ENCODE results near the gene HMGA1.

The HMGA1 gene

GRCh38 chr6:34236443-34237315, at the start of gene HMGA1:
TSS of gene HMGA1 (plus strand) at chr6:34236873. CDS start at chr6:34240781, 3,908 bp downstream.
- DNase-seq (ENCODE audit: low read depth in 2 of 2, low spot score in 1 of 2) = peak; percentile 79 to 84

GRCh38 chr6:34189806-34190503, 46.7 kb upstream of the HMGA1 start:
- peak in 1 of 2 donors; percentile 22 for DNase-seq (ENCODE audit: low read depth in 2 of 2, low spot score in 1 of 2)

- no peak for DNase-seq (ENCODE audit: low read depth in 2 of 2, low spot score in 1 of 2)
These were observed 46.1 kb upstream of the HMGA1 start for GRCh38 chr6:34190504-34191122.

GRCh38 chr6:34194772-34195171, 41.9 kb upstream of the HMGA1 start:
- no peak for DNase-seq (ENCODE audit: low read depth in 2 of 2, low spot score in 1 of 2)

- DNase-seq (ENCODE audit: low read depth in 2 of 2, low spot score in 1 of 2) = no peak
These were observed 41.0 kb upstream of the HMGA1 start for GRCh38 chr6:34195726-34196115.

- DNase-seq (ENCODE audit: low read depth in 2 of 2, low spot score in 1 of 2) = peak; percentile 80 to 84
These were observed 40.4 kb upstream of the HMGA1 start for GRCh38 chr6:34196116-34196832.

GRCh38 chr6:34196833-34197195, 39.9 kb upstream of the HMGA1 start:
- DNase-seq (ENCODE audit: low read depth in 2 of 2, low spot score in 1 of 2) = no peak

- no peak for DNase-seq (ENCODE audit: low read depth in 2 of 2, low spot score in 1 of 2)
These were observed 36.2 kb upstream of the HMGA1 start for GRCh38 chr6:34200340-34200971.

GRCh38 chr6:34201455-34202107, 35.1 kb upstream of the HMGA1 start:
- DNase-seq (ENCODE audit: low read depth in 2 of 2, low spot score in 1 of 2) = no peak

- no peak for DNase-seq (ENCODE audit: low read depth in 2 of 2, low spot score in 1 of 2)
These were observed 34.1 kb upstream of the HMGA1 start for GRCh38 chr6:34202329-34203201.

GRCh38 chr6:34204693-34205092, 32.0 kb upstream of the HMGA1 start:
- no peak for DNase-seq (ENCODE audit: low read depth in 2 of 2, low spot score in 1 of 2)

- no peak for DNase-seq (ENCODE audit: low read depth in 2 of 2, low spot score in 1 of 2)
These were observed 31.2 kb upstream of the HMGA1 start for GRCh38 chr6:34205466-34205865.

GRCh38 chr6:34205916-34206315, 30.8 kb upstream of the HMGA1 start:
- DNase-seq (ENCODE audit: low read depth in 2 of 2, low spot score in 1 of 2) = no peak

- DNase-seq (ENCODE audit: low read depth in 2 of 2, low spot score in 1 of 2) = no peak
These were observed 29.9 kb upstream of the HMGA1 start for GRCh38 chr6:34206726-34207125.

GRCh38 chr6:34207695-34208443, 28.8 kb upstream of the HMGA1 start:
- no peak for DNase-seq (ENCODE audit: low read depth in 2 of 2, low spot score in 1 of 2)

GRCh38 chr6:34213772-34214171, 22.9 kb upstream of the HMGA1 start:
- no peak for DNase-seq (ENCODE audit: low read depth in 2 of 2, low spot score in 1 of 2)

- no peak for DNase-seq (ENCODE audit: low read depth in 2 of 2, low spot score in 1 of 2)
These were observed 18.0 kb upstream of the HMGA1 start for GRCh38 chr6:34218691-34219090.

GRCh38 chr6:34223381-34223955, 13.2 kb upstream of the HMGA1 start:
- DNase-seq (ENCODE audit: low read depth in 2 of 2, low spot score in 1 of 2) = no peak
